ENCODE measurements around the gene WDPCP. TPM values are rescaled to one million over a fixed set of nuclear protein-coding genes. Genes with fewer than 3 reads are reported as not detected.

WDPCP gene
- total RNA-seq, 4 donors from 2014 or later = 7.8 to 23.7 (median 10.7) TPM

DNA sequence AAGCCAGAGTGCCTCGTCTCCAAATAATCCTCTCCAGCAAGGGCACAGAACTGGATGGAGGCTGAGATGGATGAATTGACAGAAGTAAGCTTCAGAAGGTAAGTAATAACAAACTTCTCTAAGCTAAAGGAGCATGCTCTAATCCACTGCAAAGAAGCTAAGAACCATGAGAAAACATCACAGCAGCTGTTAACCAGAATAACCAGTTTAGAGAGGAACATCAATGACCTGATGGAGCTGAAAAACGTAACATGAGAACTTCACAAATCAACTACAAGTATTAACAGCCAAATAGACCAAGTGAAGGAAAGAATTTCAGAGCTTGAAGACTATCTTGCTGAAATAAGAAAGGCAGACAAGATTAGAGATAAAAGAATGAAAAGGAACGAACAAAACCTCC lies 32.3 kb downstream of the WDPCP start:
- whole genome bisulfite sequencing = 94% methylated on average over 3 of the region's 3 CpGs
- peaks cover 0 to 15% (median 10%) of the 10 kb centered on the region in 4 donors for H3K4me1 ChIP-seq
- intact Hi-C loops (cut with DNase I) = no loop called here

DNA sequence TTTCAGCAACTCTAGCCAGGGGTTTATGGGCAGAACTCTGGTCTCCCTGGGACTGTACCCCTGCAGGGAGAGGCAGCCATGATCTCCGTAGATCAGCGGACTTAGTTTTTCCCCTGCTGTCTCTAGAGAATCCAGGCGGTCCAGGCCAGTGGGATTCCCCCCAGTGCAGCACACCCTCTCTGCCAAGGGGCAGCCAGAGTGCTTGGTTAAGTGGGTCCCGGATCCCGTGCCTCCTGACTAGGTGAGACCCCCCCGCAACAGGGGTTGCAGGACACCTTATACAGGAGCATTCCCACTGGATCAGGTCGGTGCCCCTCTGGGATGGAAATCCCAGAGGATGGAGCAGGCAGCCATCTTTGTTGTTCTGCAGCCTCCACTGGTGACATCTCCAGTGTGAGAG lies 33.0 kb downstream of the WDPCP start:
- TF ChIP-seq, protein P1, sequence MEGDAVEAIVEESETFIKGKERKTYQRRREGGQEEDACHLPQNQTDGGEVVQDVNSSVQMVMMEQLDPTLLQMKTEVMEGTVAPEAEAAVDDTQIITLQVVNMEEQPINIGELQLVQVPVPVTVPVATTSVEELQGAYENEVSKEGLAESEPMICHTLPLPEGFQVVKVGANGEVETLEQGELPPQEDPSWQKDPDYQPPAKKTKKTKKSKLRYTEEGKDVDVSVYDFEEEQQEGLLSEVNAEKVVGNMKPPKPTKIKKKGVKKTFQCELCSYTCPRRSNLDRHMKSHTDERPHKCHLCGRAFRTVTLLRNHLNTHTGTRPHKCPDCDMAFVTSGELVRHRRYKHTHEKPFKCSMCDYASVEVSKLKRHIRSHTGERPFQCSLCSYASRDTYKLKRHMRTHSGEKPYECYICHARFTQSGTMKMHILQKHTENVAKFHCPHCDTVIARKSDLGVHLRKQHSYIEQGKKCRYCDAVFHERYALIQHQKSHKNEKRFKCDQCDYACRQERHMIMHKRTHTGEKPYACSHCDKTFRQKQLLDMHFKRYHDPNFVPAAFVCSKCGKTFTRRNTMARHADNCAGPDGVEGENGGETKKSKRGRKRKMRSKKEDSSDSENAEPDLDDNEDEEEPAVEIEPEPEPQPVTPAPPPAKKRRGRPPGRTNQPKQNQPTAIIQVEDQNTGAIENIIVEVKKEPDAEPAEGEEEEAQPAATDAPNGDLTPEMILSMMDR (IDR thresholded peaks at IDR 0.05) = no peak
- no peak for TF ChIP-seq POLR2AphosphoS5 (IDR thresholded peaks at IDR 0.05)
- TF ChIP-seq POLR2A (IDR thresholded peaks at IDR 0.05; ENCODE audit: low read depth) = no peak
- H3K9me3 ChIP-seq = peaks cover 0 to 12% (median 0%) of the 10 kb centered on the region in 4 donors
- 96% methylated on average over 6 of the region's 7 CpGs for WGBS
- H3K36me3 ChIP-seq = peaks cover 0 to 9% (median 0%) of the 10 kb centered on the region in 4 donors
- DNase-seq (ENCODE audit: extremely low spot score) = no peak
- peaks cover 0 to 15% (median 10%) of the 10 kb centered on the region in 4 donors for H3K4me1 ChIP-seq
- H3K27ac ChIP-seq (replicated peaks in 1 of 4) = no peak overlapping the region
- intact Hi-C loops (cut with DNase I) = no loop called here
- H3K27me3 ChIP-seq = no peaks in the 10 kb centered on the region
- H3K4me3 ChIP-seq = no peak overlapping the region

More for the DNA sequence above, 32.3 kb downstream of the WDPCP start:
- no peaks in the 10 kb centered on the region for H3K27me3 ChIP-seq
- no peak overlapping the region for H3K27ac ChIP-seq (replicated peaks in 1 of 4)
- H3K4me3 ChIP-seq = no peak overlapping the region
- H3K36me3 ChIP-seq = peaks cover 0 to 9% (median 0%) of the 10 kb centered on the region in 4 donors
- TF ChIP-seq, protein P1 (IDR thresholded peaks at IDR 0.05) = no peak
- TF ChIP-seq POLR2AphosphoS5 (IDR thresholded peaks at IDR 0.05) = no peak
- no peak for TF ChIP-seq EP300 (IDR thresholded peaks at IDR 0.05)
- TF ChIP-seq POLR2A (IDR thresholded peaks at IDR 0.05; ENCODE audit: low read depth) = no peak
- peaks cover 0 to 16% (median 0%) of the 10 kb centered on the region in 4 donors for H3K9me3 ChIP-seq
- DNase-seq (ENCODE audit: extremely low spot score) = no peak

DNA sequence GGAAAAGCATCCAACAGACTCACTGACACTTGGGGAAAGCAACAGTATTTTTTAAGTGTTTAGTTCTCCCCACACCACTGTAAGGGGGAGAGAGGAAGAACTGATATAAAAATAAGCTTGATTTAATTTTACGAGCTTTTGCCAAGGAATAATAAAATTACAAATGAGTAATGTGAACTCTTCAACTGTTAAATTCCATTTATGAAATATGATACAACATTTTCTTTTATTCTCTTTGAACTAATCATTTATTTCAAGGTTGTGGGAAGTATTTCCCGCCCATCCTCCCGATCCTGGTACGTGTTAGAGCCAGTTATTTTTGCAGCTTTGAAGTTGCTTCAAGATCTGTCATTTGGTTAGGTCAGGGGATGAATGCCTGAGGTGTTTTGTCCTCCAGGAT lies 35.2 kb downstream of the WDPCP start:
- Histone ChIP-seq H3K4me1 (peaks cover 0 to 15% (median 10%) of the 10 kb centered on the region in 4 donors), H3K9me3 (peaks cover 0 to 4% (median 0%) of the 10 kb centered on the region in 4 donors), H3K36me3 (peaks cover 0 to 9% (median 0%) of the 10 kb centered on the region in 4 donors), H3K27me3 (no peaks in the 10 kb centered on the region), H3K4me3 (no peak overlapping the region), H3K27ac (replicated peaks in 1 of 4) (peak overlapping the region in 1 of 4 donors; percentile 9)
- WGBS = 40% methylated on average over 4 of the region's 4 CpGs
- no peak for DNase-seq (ENCODE audit: extremely low spot score)
- TF ChIP-seq EP300 (IDR thresholded peaks at IDR 0.05) (no peak), POLR2A (IDR thresholded peaks at IDR 0.05; ENCODE audit: low read depth) (no peak), POLR2AphosphoS5 (IDR thresholded peaks at IDR 0.05) (no peak)
- TF ChIP-seq, protein P1 (IDR thresholded peaks at IDR 0.05) = no peak
- intact Hi-C loops (cut with DNase I) = no loop called here

DNA sequence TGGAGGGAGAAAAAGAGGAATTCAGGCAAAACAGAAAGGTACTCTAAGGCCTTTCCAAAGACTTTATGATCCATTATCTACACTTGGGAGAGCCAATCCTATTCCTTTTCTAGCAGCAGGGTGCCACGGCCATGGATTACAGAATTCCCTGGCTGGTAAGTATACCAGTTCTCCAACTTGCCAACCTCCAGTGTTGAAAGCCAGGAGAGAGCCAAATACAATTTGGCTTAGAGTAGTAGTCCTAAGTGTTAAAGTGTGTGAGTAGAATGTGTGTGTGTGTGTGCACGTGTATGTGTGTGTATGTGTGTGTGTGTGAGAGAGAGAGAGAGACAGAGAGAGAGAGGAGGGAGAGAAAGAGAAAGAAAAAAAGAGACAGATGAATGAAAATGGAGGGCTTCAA lies 43.3 kb downstream of the WDPCP start:
- H3K27ac ChIP-seq (replicated peaks in 1 of 4) = no peak overlapping the region
- DNase-seq (ENCODE audit: extremely low spot score) = no peak
- H3K4me3 ChIP-seq = no peak overlapping the region
- 86% methylated on average over 2 of the region's 2 CpGs for WGBS
- H3K36me3 ChIP-seq = no peaks in the 10 kb centered on the region
- intact Hi-C loops (cut with DNase I) = no loop called here
- no peak for TF ChIP-seq POLR2AphosphoS5 (IDR thresholded peaks at IDR 0.05)
- no peak for TF ChIP-seq POLR2A (IDR thresholded peaks at IDR 0.05; ENCODE audit: low read depth)
- no peak for TF ChIP-seq EP300 (IDR thresholded peaks at IDR 0.05)
- TF ChIP-seq, protein P1 (IDR thresholded peaks at IDR 0.05) = no peak
- no peaks in the 10 kb centered on the region for H3K27me3 ChIP-seq
- H3K9me3 ChIP-seq = no peaks in the 10 kb centered on the region
- H3K4me1 ChIP-seq = no peaks in the 10 kb centered on the region

DNA sequence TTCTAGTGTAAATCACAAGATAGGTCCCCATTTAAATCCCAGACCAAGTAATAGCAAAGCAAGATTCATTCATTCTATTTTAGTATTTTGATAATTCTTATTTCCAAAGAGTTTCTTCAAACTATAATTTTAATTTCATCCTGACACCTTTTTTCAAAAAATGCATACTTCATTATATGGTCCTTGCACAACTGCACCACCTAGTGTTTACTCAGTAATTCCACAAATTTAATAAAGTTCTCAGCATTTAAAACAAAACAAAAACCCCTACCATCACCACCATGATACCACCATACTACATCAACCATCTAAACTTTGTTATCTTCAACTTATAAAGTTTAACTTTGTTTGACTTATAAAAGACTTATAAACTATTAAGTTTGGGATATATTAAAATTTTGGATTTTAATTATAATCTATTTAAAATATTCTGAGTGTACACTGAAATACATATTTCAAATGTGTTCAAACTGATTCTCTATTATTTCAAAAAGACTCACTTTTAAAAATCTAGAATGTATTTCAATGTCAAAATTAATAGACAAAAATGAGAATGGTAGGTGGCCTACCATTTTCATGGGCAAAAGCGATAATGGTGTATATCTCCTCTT lies 44.2 kb downstream of the WDPCP start:
- DNase-seq (ENCODE audit: extremely low spot score) = no peak
- Histone ChIP-seq H3K9me3 (no peaks in the 10 kb centered on the region), H3K4me3 (no peak overlapping the region), H3K4me1 (no peaks in the 10 kb centered on the region), H3K27me3 (no peaks in the 10 kb centered on the region), H3K27ac (replicated peaks in 1 of 4) (no peak overlapping the region), H3K36me3 (no peaks in the 10 kb centered on the region)
- intact Hi-C loops (cut with DNase I) = no loop called here
- WGBS = 95% methylated on average over 1 of the region's 1 CpG
- no peak for TF ChIP-seq POLR2A (IDR thresholded peaks at IDR 0.05; ENCODE audit: low read depth)
- TF ChIP-seq, protein P1 (IDR thresholded peaks at IDR 0.05) = peak in 2 of 3 experiments; percentile 24 to 39

All from esophagus muscularis mucosa (tissue), 4 donors.